Stimulated activated CD4-positive, alpha-beta T cell treated with anti-CD3 and anti-CD28 coated beads, TNF-alpha, amount 100 ng/mL, for 4 hours (primary cell): ENCODE measurements around the gene CCM2.

Experiments used
- DNase-seq, 3 experiments: peaks; one replicate each; pipeline ENCODE4 v3.0.0-alpha.2; 2020; ENCODE audit warnings: low read depth in 3 of 3

Gene CCM2

GRCh38 chr7:45000093-45001032, at the start of gene CCM2:
TSS of gene CCM2 (plus strand) at chr7:45000201. CDS start at chr7:45000334, 133 bp downstream.
- DNase-seq, result no peak

DNA sequence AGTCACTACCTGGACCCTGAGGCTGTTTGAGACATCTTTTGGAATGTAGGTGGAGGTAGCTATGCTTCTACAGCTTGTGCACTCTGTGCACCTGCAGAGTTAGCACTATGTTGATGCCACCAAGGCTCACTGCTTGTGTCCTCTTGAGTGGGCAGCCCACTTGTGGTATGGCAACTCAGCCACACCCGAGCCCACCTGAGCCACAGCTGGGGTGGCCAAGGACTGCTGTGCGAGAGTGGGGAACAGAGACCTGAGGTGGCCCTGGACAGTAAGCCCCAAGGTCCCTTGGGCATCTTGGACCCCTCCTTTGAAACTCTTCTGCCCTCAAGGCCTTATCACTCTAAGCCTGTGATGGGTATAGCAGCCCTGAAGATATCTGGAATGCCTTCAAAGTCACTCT, 46.8 kb upstream of the CCM2 start:
- DNase-seq, result no peak

DNA sequence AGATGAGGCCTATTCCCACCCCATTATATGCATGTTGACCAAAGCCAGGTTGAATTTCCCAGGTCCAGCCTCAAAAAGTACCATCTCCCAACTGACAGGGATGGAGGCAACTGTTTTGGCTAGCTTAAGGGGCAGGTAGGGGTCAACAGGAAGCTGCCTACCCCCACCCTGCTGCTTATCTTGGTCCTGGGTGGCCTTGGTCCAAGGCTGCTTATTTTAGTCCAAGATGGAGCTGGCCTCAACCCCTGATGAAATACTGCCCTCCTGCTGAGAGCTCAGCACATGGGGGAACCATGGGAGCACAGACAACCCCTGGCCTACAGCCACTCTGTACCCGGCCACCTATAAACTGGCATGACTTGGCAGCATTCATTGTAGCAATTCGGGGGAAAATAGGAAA, 44.3 kb upstream of the CCM2 start:
- DNase-seq, result no peak

GRCh38 chr7:44956157-44956766, 43.7 kb upstream of the CCM2 start:
- no peak for DNase-seq

DNA sequence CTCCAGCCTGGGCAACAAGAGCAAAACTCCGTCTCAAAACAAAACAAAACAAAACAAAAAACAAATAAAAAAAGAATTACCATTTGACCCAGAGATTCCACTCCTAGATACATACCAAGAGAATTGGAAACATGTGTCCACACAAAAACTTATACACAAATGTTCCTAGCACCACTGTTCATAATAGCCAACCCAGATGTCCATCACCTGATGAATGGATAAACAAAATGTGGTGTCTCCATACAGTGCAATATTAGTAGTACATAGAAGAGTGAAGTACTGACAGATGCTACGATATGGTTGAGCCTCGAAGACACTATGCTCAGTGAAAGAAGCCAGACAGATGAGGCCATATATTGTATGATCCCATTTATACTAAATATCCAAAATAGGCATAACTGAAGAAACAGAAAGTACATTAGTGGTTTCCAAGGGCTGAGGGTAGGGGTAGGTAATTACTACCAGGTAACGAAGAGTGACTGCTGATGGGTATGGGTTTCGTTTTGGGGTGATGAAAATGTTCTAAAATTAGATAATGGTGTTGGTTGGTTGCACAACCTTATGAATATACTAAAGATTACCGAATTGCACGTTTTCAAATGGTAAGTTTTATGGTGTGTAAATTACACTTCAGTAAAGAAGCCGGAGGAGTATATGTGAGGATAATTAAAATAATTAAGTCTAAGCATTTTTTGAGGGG, 41.2 kb upstream of the CCM2 start:
- no peak for DNase-seq

- DNase-seq, result no peak
Measured at GRCh38 chr7:44959433-44959951, 40.5 kb upstream of the CCM2 start.

- no peak for DNase-seq
Measured at GRCh38 chr7:44960011-44960580, 39.9 kb upstream of the CCM2 start.

DNA sequence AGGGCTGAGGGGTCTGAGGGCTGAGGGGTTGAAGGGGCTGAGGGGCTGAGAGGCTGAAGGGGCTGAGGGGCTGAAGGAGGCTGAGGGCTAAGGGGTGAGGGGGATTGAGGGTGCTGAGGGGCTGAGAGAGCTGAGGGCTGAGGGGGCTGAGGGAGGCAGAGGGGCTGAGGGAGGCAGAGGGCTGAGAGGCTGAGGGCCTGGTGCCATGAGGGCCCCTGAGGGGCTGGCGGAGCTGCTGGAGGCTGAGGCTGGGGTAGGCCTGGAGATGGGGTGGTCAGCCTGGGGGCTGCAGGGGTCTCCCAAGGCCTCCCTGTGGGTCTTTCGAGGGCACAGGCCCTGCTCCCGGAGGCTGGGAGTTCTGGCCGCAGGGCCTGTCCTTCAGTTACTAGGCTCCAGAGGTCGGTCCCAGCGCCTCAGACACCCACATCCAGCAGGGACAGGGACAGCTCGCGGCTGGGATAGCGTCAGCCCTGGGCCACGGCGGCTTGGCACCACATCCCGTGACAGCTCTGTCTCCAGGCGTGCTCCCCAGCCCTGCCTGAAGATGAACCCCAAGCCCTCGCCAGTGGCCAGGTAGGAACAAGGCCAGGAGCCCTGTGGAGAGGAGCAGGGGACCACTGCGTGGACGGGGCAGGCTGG, 38.0 kb upstream of the CCM2 start:
- DNase-seq, result no peak

GRCh38 chr7:44962483-44963251, 37.3 kb upstream of the CCM2 start:
- DNase-seq, result no peak

DNA sequence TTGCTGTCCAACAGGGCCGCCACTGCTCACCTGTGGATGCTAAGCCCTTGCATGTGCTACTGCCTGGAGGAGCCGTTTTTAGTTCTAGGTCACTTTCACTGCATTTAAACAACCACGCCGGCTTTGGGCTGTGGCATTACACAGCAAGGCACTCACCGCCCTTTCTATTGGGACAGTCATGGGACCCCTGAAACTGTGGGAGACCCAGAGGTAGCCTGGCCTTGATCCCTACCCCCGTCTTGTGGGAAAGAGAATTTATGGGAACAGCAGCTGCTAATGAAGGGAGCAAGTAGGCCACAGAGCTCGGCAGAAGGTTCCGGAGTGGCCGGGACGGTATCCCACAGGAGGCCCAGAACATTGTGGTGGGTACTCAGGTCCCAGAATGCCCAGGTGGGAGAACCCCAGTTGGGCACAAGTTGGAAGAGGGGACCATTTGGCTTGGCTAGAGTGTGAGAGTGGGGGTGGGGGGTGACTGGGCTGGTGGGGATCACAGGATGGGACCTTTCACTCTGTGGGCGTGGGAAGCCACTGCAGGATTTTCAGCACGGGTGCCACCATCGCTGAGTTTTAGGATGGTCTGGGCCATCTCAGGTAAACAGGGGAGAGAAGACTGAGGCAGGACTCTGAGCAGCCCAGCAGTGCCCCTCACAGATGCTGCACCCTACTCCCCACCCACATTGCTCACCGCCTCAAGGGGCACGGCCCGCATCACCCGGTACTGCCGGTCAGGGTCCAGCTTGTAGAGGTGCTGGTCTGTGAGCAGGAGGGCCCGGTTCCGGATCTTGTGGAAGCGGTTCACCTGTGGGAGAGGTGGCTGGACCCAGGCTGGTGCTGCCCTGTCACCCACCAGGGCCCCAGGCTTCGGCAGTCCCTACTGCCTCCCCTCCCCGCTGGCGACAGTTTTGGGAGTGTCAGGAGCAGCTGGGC, 36.4 kb upstream of the CCM2 start:
- DNase-seq, result no peak

GRCh38 chr7:44964384-44964830, 35.6 kb upstream of the CCM2 start:
- no peak for DNase-seq

DNA sequence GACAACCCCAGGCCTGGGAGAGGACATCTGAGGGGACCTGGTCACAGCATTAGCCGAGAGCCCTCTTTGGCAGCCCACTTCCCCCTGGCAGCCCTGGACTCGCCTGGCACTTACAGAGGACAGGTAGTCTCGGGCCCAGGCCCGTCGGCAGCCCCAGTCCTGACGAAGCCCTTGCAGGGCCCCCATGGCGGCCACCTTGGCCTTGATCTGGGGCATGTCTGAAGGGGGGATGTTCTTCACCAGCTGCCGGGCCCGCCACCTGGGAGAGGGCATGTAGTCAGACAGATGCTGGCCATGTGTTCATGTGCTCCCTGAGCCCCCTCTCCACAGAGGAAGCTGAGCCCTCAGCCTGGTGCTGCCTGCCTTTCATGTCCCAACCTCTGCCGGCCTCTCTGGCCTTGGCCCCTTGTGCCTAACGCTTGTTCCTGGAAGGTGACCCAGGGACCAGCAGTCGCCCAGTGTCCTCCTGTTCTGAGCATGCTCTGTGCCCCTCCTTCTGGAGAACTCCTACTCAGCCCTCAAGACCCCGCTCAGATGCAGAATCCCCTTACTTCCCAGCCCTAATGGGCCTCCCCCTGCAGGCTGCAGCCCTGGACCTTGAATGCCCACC, 35.1 kb upstream of the CCM2 start:
- no peak for DNase-seq

GRCh38 chr7:44965441-44965903, 34.5 kb upstream of the CCM2 start:
- no peak for DNase-seq

DNA sequence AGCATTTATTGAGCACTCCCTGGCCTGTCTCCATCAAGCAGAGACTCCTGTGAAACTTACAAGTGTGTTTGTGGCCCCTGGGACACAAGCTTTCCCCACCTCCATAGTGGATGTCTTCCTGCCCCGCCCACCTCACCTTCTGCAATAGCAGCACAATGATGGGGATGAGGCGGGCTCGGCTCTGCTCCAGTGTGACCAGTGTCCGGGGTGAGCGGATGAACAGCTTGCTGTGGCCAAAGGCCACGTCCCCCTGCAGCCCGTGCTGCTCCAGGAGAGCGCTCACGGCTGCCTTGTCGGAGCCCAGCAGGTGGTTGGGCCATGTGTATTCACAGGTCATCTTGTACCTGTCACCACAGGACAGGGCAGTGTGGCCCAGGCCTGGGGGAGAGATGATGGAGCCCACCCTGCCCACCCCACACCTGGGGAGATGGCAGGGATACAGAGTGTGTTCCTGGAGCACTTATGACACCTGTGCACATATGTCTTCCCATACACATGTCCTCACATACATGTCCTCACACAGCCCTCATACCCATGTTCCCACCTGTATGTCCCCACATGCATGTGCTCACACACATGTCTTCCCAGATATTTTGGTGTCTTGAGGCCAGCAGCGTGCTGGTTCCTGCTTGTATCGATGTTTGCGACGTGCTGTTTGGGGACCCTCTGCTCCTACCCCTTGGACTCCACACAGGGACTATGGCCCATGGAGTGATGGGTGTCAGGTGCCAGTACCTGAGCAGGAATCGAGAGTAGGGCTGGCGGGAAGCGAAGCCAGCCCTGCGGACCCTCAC, 33.9 kb upstream of the CCM2 start:
- no peak for DNase-seq

GRCh38 chr7:44966731-44967538, 33.1 kb upstream of the CCM2 start:
- DNase-seq, result no peak

DNA sequence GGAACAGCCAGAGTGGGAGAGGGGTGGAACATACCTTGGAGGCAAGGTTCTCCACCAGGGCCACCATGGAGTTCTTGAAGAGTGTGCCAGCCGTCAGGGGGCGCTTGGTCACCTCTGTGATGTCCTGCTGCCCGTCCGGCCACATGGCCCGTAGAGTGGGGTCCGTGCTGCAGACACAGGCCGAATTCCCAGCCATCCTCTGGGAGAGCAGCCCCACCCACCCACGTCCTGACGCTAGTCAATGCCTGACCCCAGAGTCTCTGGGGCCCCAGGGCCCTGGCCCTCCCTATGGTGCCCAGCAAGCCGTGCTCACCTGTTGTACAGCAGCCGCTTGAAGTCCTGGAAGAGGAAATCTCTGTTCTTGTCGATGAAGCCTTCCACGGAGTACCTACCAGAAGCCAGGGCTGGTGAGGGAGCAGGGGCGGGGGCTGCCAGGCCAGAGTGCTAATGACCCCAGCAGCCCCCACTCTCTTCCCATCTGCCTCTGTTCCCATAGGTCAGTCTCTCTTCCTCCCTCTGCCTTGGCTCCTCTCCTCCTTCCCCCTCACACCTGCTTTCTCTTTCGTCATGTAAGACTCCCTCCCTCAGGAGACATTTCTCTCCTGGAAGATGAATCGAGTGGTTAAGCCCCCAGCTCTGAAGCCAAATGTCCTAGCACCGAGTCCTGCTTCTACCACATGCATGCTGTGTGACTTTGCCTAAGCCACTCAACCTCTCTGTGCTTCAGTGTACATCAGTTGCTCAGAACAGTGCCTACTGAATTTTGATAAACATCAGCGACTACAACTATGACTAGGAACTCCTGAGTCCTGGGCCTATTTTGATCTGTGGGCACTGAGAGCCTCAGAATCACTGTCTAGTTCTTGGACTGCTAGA, 32.2 kb upstream of the CCM2 start:
- no peak for DNase-seq
